ENCODE results near the gene FYB1.

FYB1 gene

DNA sequence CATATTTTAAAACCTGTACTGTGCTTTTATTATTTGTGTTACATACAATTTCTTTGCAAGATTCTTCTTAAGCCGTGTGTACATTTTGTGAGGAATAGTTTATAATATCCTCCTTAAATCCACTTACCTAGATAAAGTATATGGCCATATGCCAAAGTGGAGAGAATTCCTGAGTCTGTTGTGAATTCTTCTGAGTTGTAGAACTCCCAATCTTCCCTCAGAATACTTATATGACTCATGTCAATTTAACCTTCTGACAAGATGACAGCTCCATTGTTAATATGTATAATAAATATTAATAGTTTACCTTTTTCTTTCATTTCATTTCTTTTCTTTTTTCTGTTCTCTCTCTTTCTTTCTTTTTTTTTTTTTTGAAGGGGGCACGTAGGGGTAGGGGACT is 139.2 kb downstream of the FYB1 start:
- no peak for DNase-seq (ENCODE audit: low read depth)

DNA sequence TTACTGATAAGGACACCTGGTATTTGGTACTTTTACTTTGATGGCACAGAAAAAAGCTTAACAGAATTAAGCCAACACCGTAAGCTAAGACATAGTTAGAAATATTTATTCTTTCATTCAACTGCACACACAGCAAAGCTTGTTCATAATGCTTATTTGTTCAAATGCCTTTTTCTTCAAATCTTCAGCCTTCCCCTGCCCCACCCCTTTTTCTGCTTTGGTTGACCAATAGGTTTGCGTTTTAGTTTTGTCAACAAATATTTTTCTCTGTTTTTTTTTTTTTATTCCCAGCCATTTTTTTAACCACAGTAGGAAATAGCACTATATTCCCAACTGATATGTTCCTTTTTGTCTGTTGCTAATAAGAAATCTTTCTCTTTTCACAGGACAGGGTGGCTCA is 140.2 kb downstream of the FYB1 start:
- DNase-seq (ENCODE audit: low read depth): no peak

DNA sequence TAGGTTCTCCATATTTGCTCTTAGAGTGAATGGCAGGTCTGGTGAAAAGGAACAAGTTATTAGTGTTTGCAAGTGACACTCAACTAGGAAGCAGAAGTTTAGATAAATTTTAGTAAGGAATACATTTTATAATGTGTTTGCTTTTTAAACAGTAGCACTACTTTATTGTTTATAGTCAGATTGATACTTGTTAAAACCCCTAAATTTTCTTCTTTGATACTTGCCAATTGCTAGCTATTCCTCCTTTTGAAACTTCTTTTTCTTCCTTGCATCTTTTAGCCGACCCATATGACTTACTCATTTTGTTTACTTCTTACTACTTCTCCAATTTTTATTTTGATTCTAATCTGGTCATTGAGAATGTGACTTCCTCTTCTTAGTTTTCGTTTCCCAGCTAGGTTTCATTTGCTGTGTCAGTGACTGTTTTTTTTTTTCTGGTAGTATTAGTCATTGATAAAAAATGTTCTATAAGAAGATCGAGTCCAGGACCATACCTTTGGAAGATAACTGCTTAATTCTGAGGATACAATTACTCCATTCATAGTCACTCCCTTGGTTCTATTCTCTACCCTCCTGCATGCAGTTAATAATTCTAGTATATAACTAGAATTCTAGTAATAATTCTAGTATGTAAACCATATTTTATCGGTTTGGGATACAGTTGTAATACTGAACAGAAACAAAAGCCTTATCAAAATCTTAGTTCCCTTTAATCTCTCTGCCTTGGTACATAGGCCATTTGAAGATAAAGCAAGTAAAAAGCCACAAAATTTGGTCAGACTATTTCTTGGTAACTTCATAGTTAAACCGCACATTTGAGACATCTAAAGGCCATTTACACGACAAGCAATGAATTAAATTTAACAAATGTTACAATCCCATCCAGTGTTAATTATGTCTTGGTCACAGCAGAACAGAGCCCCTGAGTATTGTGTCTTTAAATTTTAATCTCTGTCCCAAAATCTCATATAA is 142.3 kb downstream of the FYB1 start:
- no peak for DNase-seq (ENCODE audit: low read depth)

DNA sequence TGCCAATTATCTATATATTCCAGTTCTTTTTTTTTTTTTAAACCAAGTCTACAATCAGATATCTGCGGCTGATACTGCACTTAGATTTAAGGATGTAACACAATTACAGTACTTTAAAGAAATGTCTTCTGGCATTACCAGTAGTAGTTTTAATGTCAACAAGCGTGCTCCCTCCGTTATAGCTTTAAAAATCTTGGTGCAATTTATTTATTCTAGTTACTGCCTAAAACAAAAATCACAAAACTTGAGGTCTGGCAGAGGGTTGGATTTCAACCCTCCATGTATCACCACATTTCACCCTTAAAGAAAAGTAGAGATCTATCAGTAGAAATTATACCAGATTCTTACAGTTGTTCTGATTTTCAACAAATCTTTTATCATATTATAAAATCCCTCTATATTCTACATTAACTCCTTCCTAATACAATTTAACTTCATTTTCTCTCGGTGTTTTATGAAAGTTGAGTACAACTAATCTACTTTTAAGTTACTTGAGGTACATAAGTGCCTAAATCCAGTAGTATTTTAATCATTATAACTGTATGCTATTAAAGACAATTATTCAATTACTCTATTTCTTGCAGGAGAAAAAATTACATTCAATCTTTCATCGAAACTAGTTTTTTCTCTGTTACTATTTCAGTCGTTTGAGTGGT is 143.1 kb downstream of the FYB1 start:
- no peak for DNase-seq (ENCODE audit: low read depth)

DNA sequence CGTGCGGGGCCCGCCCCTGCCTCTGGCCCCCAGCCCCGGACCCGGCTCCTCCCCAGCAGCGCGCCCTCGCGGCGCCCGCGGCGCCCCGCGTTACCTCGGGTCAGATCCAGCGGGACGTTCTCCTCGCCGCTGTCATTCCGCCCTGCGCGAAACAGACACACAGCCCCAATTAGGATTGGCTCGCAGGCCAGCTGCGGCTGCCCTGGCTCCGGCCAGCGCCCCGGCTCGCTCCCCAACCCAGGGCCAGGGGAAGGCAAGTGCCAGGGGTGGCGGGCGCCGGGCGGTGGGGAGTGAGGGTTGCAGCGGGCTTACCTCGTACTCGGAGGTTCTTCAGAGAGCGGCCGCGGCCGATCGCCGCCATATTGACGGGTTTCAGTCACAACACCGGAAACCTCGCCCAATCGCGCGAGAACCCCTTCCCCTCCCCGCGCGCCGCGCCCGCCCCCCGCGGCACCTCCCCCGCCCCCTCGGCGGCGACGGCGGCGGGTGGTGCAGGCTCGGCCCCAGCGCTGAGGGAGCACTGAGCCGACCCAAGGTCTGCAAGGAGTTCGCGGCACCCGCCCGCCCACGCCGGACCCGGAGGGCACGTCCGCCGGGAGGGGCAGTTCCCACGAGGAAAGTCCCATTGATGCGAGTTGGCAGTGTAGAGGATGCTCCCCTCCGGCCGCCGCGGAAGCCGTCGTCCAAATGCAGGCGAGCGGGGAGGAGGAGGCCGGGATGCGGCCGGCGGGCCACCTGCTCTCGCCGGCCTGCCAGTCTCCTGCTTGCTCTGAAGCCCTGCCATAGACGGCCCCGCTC is 145.1 kb downstream of the FYB1 start, which contains the start of gene RICTOR:
Gene RICTOR, minus strand, starts transcription at position 383 of the 798 bp plus-strand sequence. Its CDS starts 22 bp downstream, at position 361.
- peak; percentile 83 for DNase-seq (ENCODE audit: low read depth)

DNA sequence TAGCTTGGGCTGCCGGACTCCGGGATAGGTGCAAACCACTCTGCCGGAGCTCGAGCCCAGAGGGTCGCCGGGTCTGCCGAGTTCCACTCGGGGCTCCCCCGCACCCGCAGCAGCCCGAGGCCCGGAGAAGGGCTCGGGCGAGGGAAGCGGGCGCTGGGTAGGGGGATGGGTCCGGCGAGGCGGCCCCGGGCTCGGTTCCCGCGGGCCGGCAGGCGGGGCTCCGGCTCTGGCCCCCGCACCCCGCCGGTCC is 145.7 kb downstream of the FYB1 start:
- DNase-seq (ENCODE audit: low read depth): no peak

DNA sequence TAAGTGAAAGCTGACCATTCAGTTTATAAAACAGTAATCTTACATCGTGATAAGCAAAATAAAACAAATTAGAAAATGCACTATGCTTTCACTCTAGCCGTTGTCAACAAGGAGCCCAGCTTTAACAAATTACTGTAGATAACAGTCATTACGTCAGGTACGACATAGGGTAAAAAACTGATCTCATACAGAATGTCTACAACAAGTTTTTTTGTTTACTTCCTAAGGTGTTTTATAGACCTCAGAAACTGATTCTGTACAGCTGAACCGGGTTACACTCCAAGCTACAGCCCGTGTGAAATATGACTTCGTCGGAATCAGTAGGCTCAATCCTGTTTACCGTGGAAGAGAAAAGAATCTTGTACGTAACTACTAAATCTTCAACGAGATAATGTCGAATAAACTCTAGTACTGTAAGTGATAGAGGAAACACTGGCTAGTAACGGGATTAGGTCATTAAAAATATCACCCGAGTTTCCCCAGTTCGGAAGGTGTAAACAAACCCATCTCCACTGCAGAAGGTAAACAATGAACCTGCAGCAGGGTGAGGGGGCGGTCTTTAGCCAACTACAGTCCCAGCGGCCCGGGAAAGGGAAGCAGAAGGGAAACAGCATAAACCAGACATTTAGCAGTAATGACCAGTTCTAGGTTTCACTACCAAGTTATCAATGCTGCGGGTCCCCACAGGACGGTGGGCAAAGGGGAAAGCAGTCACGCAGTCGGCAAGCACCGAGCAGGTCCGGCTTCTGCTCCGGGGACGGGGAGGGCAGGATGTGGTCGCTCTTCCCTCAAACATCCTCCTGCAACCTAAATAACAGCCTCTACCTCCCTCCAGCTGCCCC is 146.2 kb downstream of the FYB1 start:
- DNase-seq (ENCODE audit: low read depth): peak; percentile 22

DNA sequence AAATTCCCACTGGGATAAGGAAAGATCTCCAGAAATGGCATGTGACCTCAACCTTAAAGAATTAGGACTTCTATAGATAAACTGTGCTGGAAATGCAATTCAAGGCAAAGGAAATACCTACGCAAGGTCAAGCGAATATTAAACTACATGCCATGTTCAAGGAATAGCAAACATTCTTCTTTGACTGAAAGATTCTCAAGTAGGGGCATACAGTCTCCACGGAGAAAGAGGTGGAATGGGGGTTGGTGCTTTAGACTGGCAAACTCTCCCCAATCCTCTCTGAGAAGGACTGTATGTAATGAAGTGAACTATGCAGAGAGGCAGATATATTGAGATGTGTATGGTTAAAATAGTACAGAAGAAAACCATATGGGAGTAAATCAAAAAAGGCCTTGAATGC is 151.3 kb downstream of the FYB1 start:
- DNase-seq (ENCODE audit: low read depth): no peak

DNA sequence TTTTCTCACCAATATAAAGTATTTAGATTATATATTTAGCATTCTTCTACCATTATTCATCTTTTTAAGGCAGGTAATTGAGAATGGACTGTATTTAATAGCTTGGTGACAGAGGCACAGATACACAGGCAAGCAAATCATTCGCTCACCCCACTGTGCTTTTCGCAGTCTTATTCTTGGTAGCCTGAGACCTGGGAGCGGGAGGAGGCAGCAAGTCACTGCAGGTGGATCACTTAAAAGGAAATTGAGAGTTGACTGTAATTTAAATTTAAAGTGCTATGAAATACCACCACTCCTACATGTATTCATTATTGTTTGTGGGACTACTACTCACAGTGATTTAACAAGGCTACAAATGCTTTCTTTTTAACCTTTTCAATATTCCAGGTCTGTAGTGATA is 154.9 kb downstream of the FYB1 start:
- DNase-seq (ENCODE audit: low read depth): no peak

DNA sequence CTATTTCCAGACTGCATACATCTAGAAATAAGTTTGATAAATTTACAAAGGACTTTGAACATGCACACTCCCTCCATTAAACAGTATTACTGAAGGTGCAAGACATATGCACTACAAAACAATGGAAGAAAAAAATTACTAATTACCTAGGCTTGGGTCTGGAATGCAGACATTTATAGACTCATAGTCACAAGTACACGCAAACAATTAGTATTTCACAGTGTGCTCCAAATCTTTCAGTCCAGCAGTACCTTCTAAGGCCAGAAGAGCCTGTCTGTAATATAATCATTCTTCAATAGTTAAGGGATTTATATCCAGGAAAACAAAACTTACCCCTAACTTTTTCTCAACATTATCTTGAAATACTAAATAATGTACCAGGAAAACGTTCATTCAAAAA is 156.3 kb downstream of the FYB1 start:
- no peak for DNase-seq (ENCODE audit: low read depth)

DNA sequence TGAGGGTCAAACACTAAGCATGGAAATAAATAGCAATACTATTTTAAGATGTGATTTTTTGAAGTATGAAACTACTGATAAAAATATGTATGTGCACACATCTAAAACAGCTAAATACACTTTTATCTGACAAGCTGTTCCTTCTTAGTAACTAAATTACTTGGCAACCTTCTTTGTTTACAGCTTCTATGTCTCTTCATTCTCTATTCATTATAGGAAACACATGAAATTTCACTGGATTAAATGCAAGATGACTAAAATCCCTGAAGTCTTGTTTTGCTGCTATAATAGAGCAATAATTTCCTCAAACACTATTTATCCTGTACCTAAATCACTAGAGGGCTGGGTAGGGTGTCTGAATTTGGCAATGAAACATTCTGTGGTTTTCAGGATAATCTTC is 156.8 kb downstream of the FYB1 start:
- DNase-seq (ENCODE audit: low read depth): no peak

DNA sequence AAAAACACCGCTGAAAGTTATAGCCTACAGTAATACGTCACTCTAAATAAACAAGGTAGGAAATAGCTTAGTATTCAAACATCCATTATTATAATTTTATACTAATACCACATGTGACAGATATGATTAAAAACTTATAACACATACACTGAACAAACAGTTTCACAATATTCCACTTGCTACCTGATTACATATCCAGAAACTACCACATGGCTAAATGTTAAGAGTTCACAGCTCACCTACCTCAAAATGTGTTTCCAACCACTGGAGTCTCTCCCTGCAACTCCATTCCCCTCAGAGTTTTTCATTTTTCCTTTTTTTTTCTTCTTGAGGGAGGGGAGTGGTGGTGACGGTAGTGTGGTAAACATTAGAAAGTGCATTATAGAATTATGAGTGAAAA is 157.3 kb downstream of the FYB1 start:
- no peak for DNase-seq (ENCODE audit: low read depth)

DNA sequence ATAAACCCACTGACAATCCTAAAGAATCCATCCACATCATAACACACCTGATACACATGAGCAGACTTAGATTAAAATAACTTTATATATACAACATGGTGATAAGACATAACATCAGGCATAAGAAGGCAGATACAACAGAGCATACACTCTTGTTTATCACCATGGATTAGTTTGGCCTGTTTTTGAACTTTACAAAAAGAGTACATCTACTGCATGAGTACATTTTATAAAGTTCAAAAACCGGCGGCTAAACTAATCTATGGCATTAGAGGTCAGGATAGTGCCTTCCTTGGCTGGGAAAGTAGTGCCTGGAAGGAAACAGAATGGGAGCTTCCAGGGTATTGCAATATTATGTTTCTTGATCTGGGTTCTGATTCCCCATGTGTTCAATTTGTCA is 160.3 kb downstream of the FYB1 start:
- DNase-seq (ENCODE audit: low read depth): no peak

DNA sequence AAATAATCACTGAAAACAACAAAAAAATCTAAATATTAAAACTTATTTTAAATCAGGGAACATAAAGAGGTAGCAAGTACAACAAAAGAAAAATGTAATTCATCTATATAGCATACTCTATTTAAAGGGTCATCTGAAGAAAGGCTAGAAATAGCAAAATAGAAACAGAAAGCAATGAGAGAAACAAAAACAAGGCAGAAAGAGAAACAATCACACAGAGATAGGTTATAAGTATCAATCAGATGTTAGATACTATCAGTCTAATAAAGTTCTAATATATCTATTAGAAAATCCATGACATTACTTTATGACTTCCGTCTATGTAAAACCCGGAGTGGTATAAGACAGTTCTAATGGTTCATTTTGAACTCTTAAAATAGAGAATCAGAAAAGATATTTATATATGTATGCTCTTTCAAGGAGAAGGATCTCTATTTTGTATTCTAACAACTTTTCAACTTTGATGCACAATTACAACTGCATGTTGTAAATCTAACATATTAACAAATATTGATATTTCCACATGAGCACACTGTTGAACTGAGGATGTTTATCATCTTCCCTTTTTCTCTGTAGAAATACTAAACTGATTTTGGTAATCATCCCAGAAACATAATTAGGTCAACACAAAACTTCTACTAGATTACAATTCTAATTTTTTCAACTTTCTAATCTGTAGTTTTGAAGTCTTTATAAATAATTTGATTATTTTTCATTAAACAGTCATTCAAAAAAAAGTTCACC is 161.0 kb downstream of the FYB1 start:
- DNase-seq (ENCODE audit: low read depth): no peak

DNA sequence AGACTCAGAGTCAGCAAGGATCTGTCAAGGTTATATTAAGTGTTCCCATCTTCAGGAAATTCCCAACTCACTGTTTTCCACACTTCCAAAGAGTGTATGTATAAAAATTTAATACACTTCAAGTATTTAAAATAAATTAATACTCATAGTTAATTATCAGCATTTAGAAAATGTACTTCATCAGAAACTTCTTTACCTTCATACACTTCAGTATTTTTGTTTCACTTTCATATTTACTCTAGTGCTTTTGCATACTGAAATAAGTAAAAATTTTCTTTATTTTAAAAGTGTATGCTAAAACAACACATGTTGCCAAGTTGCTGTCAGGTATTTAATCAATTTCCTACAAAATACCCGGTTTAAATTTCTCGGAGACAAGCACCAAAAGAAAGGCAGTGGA is 161.6 kb downstream of the FYB1 start:
- DNase-seq (ENCODE audit: low read depth): no peak

DNA sequence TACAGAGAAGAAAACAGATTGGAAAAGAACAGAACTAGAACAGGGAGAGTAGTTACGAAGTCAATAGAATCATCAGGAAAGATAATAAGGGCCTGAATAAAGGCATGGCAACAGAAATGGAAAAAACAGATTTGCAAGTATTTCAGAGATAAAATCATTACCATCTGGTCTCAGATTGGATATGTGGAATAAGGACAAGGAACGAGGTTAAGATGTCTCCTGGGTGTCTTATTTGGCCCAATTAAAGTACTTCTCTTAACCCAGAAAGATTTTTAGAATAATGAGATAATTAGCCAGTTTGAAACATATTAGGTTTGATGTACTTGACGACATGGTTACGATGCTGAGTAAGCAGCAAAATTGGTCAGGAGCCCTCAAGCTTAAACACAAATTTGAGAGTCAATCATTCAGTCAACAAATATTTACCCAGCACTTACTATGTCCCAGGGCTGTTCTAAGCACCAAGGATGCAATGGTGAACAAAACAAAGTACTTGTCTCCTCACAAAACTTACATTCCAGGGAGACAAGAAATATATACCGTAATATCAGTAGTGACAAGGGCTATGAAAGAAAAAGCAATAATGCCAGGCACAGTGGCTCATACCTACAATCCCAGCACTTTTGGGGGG is 163.5 kb downstream of the FYB1 start:
- no peak for DNase-seq (ENCODE audit: low read depth)

All from stimulated activated CD4-positive, alpha-beta T cell treated with anti-CD3 and anti-CD28 coated beads, Interleukin-2, amount 100 ng/mL, for 4 hours (primary cell).